ENCODE results near the gene IDS.

Gene IDS

GRCh38 chrX:149473092-149473491 is 32.0 kb downstream of the IDS start:
- DNase-seq (ENCODE audit: insufficient read length, low spot score) (no peak), FAIRE-seq (no peak)
- TF ChIP-seq TAF1 (IDR thresholded peaks at IDR 0.05; ENCODE audit: low read depth, low read length) (no peak), POLR2A (IDR thresholded peaks at IDR 0.05; ENCODE audit: low read depth, low read length) (no peak), POU2F2 (IDR thresholded peaks at IDR 0.05; ENCODE audit: low read depth, low read length) (no peak), POLR2AphosphoS5 (IDR thresholded peaks at IDR 0.05; ENCODE audit: low read depth, low read length) (no peak), SPI1 (IDR thresholded peaks at IDR 0.05; ENCODE audit: low read depth, low read length) (no peak), PAX5 (IDR thresholded peaks at IDR 0.05; ENCODE audit: insufficient read depth, low read length, severe bottlenecking) (no peak)

- peak; percentile 33 for FAIRE-seq
- DNase-seq (ENCODE audit: insufficient read length, low spot score), result no peak
- TF ChIP-seq POU2F2 (IDR thresholded peaks at IDR 0.05; ENCODE audit: low read depth, low read length) (no peak), SPI1 (IDR thresholded peaks at IDR 0.05; ENCODE audit: low read depth, low read length) (no peak), PAX5 (IDR thresholded peaks at IDR 0.05; ENCODE audit: insufficient read depth, low read length, severe bottlenecking) (no peak), POLR2AphosphoS5 (IDR thresholded peaks at IDR 0.05; ENCODE audit: low read depth, low read length) (no peak), POLR2A (IDR thresholded peaks at IDR 0.05; ENCODE audit: low read depth, low read length) (no peak), TAF1 (IDR thresholded peaks at IDR 0.05; ENCODE audit: low read depth, low read length) (no peak)
Observed at GRCh38 chrX:149472625-149473024, 32.5 kb downstream of the IDS start.

- DNase-seq (ENCODE audit: insufficient read length, low spot score) (no peak), FAIRE-seq (no peak)
- TF ChIP-seq POLR2A (IDR thresholded peaks at IDR 0.05; ENCODE audit: low read depth, low read length), result no peak
- TF ChIP-seq TAF1 (IDR thresholded peaks at IDR 0.05; ENCODE audit: low read depth, low read length), result no peak
- no peak for TF ChIP-seq PAX5 (IDR thresholded peaks at IDR 0.05; ENCODE audit: insufficient read depth, low read length, severe bottlenecking)
- no peak for TF ChIP-seq SPI1 (IDR thresholded peaks at IDR 0.05; ENCODE audit: low read depth, low read length)
- no peak for TF ChIP-seq POLR2AphosphoS5 (IDR thresholded peaks at IDR 0.05; ENCODE audit: low read depth, low read length)
- TF ChIP-seq POU2F2 (IDR thresholded peaks at IDR 0.05; ENCODE audit: low read depth, low read length), result no peak
Observed at GRCh38 chrX:149471397-149471796, 33.7 kb downstream of the IDS start.

DNA sequence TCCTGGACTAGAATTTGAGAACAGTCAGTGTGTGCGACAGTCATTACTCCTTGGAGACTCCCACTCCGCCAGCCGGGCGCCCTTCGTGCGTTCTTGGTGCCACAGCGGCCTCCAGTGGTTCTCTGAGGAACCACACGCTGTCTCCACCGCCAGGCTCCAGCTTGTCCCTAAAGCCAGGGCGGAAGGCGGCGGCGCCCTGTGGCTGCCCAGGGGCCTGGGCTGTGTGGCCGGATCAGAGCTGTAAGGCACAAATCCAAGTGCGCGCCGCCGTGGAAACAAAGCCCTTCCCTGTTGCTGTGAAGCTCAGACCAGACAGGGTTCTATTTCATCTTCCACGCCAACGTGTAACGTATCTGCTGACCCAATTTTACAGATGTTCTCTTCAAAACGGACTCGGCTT is 34.2 kb downstream of the IDS start:
- FAIRE-seq (peak; percentile 98), DNase-seq (ENCODE audit: insufficient read length, low spot score) (peak; percentile 35)
- TF ChIP-seq SPI1 (IDR thresholded peaks at IDR 0.05; ENCODE audit: low read depth, low read length) (no peak), POLR2AphosphoS5 (IDR thresholded peaks at IDR 0.05; ENCODE audit: low read depth, low read length) (no peak), POU2F2 (IDR thresholded peaks at IDR 0.05; ENCODE audit: low read depth, low read length) (no peak), PAX5 (IDR thresholded peaks at IDR 0.05; ENCODE audit: insufficient read depth, low read length, severe bottlenecking) (no peak), TAF1 (IDR thresholded peaks at IDR 0.05; ENCODE audit: low read depth, low read length) (no peak), POLR2A (IDR thresholded peaks at IDR 0.05; ENCODE audit: low read depth, low read length) (no peak)

- DNase-seq (ENCODE audit: insufficient read length, low spot score) (no peak), FAIRE-seq (no peak)
- TF ChIP-seq TAF1 (IDR thresholded peaks at IDR 0.05; ENCODE audit: low read depth, low read length) (no peak), POLR2A (IDR thresholded peaks at IDR 0.05; ENCODE audit: low read depth, low read length) (no peak), POU2F2 (IDR thresholded peaks at IDR 0.05; ENCODE audit: low read depth, low read length) (no peak), POLR2AphosphoS5 (IDR thresholded peaks at IDR 0.05; ENCODE audit: low read depth, low read length) (no peak), PAX5 (IDR thresholded peaks at IDR 0.05; ENCODE audit: insufficient read depth, low read length, severe bottlenecking) (no peak), SPI1 (IDR thresholded peaks at IDR 0.05; ENCODE audit: low read depth, low read length) (no peak)
Observed at GRCh38 chrX:149469406-149469805, 35.7 kb downstream of the IDS start.

- TF ChIP-seq POU2F2 (IDR thresholded peaks at IDR 0.05; ENCODE audit: low read depth, low read length), result no peak
- no peak for TF ChIP-seq PAX5 (IDR thresholded peaks at IDR 0.05; ENCODE audit: insufficient read depth, low read length, severe bottlenecking)
- TF ChIP-seq SPI1 (IDR thresholded peaks at IDR 0.05; ENCODE audit: low read depth, low read length), result no peak
- TF ChIP-seq TAF1 (IDR thresholded peaks at IDR 0.05; ENCODE audit: low read depth, low read length), result no peak
- TF ChIP-seq POLR2A (IDR thresholded peaks at IDR 0.05; ENCODE audit: low read depth, low read length), result no peak
- no peak for TF ChIP-seq POLR2AphosphoS5 (IDR thresholded peaks at IDR 0.05; ENCODE audit: low read depth, low read length)
- FAIRE-seq (no peak), DNase-seq (ENCODE audit: insufficient read length, low spot score) (no peak)
Observed at GRCh38 chrX:149467920-149468319, 37.2 kb downstream of the IDS start.

DNA sequence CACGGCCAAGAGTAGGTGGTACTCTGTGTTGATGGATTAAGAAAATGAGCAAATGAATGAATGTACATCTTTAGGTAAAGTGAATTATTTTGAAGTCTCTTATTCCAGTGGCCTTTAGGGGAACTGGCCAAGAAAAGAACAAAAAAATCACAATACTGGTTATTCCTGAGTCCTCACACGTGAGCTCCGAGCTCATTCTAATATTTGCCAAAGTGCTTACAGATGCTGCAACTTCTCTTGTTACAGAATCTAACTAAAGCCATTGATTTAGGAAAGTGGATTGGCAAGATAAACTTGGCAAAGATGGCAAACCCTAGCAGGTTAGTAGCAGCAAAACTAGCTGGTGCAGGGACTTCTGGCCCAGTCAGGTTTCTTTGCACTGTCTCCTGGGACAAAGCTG is 37.6 kb downstream of the IDS start:
- TF ChIP-seq SPI1 (IDR thresholded peaks at IDR 0.05; ENCODE audit: low read depth, low read length), result no peak
- no peak for TF ChIP-seq POLR2AphosphoS5 (IDR thresholded peaks at IDR 0.05; ENCODE audit: low read depth, low read length)
- TF ChIP-seq PAX5 (IDR thresholded peaks at IDR 0.05; ENCODE audit: insufficient read depth, low read length, severe bottlenecking), result no peak
- no peak for TF ChIP-seq POLR2A (IDR thresholded peaks at IDR 0.05; ENCODE audit: low read depth, low read length)
- TF ChIP-seq POU2F2 (IDR thresholded peaks at IDR 0.05; ENCODE audit: low read depth, low read length), result no peak
- no peak for TF ChIP-seq TAF1 (IDR thresholded peaks at IDR 0.05; ENCODE audit: low read depth, low read length)
- no peak for FAIRE-seq

DNA sequence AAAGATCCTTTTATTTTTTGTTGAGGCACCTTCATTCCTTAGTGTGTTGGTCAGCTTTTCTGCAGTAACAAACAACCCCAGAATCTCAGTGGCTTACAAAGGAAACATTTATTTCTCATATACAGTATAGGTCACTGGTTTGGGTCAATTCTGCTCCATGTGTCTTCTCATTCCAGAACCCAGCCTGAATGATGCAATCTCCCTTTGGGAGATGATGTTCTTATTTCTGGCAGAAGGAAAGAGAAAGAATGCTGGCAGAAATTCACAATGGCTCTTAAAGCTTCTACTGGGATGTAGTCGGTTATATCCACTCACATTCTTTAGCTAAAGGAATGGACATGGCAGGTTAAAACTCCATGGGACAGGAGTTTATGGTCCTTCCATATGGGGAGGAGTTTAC is 42.3 kb downstream of the IDS start:
- DNase-seq (ENCODE audit: insufficient read length, low spot score) (no peak), FAIRE-seq (no peak)
- no peak for TF ChIP-seq POLR2AphosphoS5 (IDR thresholded peaks at IDR 0.05; ENCODE audit: low read depth, low read length)
- no peak for TF ChIP-seq SPI1 (IDR thresholded peaks at IDR 0.05; ENCODE audit: low read depth, low read length)
- TF ChIP-seq PAX5 (IDR thresholded peaks at IDR 0.05; ENCODE audit: insufficient read depth, low read length, severe bottlenecking), result no peak
- TF ChIP-seq POLR2A (IDR thresholded peaks at IDR 0.05; ENCODE audit: low read depth, low read length), result no peak

More for the DNA sequence above, 37.6 kb downstream of the IDS start:
- no peak for DNase-seq (ENCODE audit: insufficient read length, low spot score)

- TF ChIP-seq POLR2A (IDR thresholded peaks at IDR 0.05; ENCODE audit: low read depth, low read length), result no peak
- FAIRE-seq, result no peak
- DNase-seq (ENCODE audit: insufficient read length, low spot score), result no peak
Observed at GRCh38 chrX:149461746-149462145, 43.4 kb downstream of the IDS start.

GRCh38 chrX:149458586-149458985 is 46.5 kb downstream of the IDS start:
- TF ChIP-seq TAF1 (IDR thresholded peaks at IDR 0.05; ENCODE audit: low read depth, low read length) (no peak), POLR2AphosphoS5 (IDR thresholded peaks at IDR 0.05; ENCODE audit: low read depth, low read length) (no peak), SPI1 (IDR thresholded peaks at IDR 0.05; ENCODE audit: low read depth, low read length) (no peak), POLR2A (IDR thresholded peaks at IDR 0.05; ENCODE audit: low read depth, low read length) (no peak)
- FAIRE-seq, result no peak
- no peak for DNase-seq (ENCODE audit: insufficient read length, low spot score)

Data from GM12891 (cell line).